GM19035 (cell line): Measurements from ENCODE around the gene MYL3.
"Not testable (repeated sequence)": the region's sequence is repeated elsewhere in the genome, so short reads cannot be mapped to it uniquely, and the experiment has no call there.

Experiments used
- ATAC-seq: cut with Tn5 transposase; IDR thresholded peaks from one replicate; pipeline ENCODE4 v1.9.1; 2021; ENCODE audit not compliant: unreplicated experiment

MYL3 gene

DNA sequence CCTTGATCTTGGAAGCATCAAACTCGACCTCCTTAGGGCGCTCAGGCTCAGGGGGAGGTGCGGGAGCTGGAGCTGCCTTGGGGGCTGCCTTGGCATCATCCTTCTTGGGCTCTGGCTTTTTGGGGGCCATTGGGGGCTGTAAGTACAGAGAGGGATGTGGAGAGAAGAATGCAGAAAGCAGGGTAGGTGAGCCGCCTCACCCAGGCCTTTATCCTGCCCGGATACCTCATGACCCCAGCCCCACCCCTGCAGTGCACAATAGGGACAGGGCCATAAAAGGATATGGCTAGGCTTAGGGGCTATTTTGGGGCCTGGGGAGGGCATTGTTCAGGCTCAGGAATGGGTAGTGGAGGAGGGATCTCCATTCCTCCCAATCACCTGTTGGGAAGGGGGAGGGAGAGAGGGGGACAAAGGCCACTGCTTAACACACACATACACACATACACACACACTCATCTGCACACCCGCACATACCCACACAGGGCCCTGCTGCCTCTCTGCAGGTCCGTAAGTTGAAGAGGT lies at the start of gene MYL3:
TSS of gene MYL3 (minus strand) at position 184 of the 522 bp plus-strand sequence. CDS start at position 130, 54 bp downstream.
- ATAC-seq, result no peak

DNA sequence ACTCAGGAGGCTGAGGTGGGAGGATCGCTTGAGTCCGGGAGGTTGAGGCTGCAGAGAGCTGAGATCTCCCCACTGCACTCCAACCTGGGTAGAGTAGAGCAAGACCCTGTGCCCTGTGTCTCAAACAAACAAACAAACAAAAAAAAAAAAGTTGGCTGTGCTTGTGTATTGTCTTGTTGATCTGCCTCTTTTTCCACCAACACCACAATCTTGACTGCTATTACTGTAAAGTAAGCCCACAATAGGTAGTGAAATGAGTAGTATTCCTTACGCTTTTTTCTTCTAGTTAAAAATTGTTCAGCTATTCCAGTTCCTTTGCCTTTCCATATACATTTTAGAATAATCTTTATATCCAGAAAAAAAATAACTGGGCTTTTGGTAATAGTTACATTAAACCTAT lies 49.7 kb upstream of the MYL3 start:
- ATAC-seq, result no peak

DNA sequence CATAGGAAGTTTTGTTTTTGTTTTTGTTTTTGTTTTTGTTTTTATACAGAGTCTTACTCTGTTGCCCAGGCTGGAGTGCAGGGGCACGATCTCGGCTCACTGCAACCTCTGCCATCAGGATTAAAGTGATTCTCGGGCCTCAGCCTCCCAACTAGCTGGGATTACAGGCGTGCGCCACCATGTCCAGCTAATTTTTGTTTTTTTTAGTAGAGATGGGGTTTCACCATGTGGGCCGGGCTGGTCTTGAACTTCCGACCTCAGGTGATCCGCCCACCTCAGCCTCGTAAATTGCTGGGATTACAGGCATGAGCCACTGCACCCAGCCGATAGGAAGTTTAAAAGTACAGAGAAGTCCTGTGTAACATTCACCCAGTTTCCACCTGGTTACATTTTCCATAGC lies 47.7 kb upstream of the MYL3 start:
- ATAC-seq, result not testable (repeated sequence)

DNA sequence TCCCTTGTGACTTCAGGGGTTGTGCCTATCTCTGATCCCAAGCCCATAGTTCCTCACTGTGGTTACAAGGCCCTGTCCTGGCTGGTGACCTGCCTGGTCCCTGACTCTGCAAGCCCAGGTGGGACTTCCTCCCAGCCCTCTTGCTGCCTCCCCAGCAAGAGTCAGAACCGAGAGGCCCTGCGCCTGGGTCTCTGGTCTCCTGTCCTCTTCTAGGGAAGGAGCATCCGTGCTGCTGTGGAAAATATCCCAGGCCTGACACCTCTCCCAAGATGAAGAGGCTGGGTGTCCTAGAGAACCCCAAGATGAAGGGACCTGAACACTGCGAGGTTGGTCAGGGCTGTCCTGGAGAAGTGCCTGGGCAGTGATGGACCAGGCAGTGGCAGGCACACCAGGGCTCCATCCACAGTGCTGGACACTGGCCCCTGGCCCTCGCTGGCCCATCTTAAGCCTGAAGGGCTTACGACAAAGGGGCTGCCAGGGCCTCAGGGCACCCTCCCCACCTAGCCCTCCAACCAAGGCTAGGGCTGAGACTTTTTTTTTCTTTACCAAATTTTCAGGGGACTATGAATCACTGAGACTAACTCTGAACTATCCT lies 47.0 kb upstream of the MYL3 start:
- no peak for ATAC-seq

DNA sequence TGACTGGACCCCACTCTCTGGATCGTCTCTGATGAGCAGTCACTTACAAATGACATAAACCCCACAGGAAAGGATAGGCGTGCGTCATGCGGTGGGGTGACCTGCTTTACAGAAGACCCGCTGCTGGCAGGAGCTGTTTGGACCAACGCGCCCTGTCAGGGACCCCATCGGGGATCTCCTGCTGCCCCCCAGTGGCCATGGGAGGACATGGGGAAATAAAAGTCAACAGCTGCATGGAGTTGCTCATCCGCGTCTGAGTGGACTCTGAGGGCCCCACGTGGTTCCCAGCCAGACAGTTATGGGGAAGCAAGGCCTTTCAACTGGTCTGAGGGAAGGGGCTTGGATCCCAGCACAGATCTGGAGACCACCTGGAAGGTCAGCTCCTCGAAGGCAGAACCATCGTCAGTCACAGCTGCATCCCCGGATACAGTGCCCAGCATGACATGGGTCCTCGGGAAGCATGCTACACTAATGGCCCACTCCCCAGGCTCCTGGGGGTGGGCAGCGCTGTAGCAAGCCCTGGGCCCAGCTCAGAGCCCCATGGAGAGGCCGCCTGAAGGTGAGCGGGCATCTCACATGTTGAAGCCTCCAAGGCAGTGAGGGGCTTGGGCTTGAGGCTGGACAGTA lies 46.4 kb upstream of the MYL3 start:
- no peak for ATAC-seq

DNA sequence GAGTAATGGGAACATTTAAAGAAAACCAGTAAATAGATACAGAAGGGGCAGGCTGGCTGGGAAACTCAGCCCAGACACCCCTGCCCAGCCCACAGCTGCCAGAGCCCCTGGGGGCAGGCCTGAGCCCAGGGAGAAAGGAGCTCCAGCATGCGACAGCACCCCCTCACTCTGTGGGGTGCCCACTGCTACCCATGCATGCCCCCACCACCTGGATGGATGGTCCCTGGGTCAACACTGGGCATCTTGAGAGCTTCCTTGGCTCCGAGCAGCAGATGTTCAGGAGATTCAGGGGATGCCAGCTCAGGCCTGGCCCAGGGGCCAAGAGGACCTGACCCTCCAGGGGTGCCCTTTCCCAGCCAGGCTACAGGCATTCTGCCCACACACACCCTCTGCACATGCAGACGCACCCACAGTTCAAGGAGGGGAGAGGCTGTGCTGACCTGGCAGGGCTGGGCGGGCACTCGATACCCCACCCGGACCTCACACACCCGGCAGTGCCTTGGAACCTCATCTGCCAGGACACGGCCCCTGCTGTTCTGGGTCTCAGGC lies 45.8 kb upstream of the MYL3 start:
- no peak for ATAC-seq

DNA sequence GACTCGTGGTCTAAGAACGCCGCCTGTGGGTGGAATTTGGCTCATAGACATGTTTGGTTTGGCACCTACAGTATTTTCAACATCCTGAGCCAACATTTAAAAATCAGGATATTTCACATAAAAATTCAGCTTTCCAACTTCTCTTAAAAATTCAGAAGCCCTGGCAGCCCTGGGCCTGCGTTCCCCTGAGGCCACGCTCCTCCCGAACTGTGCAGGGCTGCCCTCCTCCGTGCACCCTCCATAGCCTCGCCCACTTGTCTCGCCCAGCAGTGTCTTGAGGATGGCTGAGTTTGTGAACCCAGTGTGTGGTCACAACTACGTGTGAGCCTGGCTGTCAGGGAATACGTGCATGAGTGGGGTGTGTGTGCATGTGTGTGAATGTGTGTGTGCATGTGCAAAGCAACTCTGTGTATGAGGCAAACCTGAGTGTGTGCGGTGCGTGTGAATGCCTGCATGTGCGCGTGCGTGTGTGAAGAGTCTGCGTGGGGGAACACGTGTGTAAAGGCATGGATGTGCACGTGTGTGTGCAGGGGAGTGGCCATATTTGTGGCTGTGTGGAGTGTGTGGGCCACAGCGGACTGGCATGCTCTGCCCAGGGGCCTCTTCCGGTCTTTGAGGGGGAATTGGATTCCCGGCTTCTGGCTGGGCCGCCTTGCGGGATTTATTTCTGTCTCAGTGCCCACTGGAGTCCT lies 45.2 kb upstream of the MYL3 start:
- ATAC-seq, result no peak

DNA sequence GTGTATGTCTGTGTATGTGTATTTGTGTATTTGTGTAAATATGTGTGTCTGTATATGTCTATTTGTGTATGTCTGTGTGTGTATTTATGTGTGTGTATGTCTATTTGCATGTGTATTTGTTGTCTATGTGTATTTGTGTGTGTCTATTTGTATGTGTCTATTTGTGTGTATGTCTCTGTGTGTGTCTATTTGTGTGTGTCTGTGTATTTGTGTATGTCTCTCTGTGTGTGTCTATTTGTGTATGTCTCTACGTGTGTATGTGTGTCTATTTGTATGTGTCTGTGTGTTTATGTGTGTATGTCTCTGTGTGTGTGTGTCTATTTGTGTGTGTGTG lies 44.7 kb upstream of the MYL3 start:
- ATAC-seq, result no peak

DNA sequence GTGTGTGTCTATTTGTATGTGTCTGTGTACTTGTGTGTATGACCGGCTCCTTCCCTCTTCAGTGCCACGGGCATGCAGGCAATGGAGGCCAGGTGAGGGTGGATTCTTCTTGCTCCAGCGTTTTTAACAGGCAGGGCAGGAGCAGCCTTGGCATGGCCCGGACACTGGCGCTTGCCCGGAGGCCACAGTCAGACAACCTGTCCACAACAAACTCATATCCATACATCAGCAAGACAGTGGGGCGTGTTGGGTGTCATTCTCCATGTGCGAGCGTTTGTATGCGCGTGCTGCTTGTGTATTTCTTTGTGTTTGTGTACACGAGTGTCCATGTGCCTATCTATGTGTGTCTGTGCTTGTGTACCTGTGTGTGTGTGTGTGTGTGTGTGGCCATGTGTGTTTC lies 44.0 kb upstream of the MYL3 start:
- ATAC-seq, result no peak

DNA sequence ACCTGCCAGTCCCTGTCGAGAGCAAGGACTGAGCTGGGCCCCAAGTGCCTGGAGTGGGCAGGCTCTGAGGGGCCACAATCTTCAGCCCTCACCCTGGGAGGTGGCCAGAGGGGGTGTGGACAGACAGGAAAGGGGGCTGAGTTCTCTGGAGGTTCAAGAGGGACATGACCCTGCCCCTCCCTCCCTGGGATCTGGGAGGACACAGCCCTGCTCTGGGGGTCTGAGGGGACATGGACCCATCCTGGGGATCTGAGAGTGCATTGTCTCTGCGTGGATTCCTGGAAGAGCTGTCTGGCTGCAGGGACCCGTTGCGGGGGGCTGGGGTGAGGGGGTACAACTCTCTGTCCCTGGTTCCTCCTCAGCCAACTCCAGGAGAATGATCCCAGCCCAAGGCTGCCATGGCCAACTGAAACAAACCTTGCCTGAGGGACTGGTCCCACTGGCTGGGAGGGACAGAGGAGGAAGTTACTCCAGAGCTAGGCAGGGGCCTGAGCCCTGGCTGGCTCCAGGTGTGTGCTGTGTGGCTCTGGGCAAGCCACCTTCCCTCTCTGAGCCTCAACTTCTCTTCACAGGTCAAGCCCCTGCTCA lies 43.3 kb upstream of the MYL3 start:
- no peak for ATAC-seq

DNA sequence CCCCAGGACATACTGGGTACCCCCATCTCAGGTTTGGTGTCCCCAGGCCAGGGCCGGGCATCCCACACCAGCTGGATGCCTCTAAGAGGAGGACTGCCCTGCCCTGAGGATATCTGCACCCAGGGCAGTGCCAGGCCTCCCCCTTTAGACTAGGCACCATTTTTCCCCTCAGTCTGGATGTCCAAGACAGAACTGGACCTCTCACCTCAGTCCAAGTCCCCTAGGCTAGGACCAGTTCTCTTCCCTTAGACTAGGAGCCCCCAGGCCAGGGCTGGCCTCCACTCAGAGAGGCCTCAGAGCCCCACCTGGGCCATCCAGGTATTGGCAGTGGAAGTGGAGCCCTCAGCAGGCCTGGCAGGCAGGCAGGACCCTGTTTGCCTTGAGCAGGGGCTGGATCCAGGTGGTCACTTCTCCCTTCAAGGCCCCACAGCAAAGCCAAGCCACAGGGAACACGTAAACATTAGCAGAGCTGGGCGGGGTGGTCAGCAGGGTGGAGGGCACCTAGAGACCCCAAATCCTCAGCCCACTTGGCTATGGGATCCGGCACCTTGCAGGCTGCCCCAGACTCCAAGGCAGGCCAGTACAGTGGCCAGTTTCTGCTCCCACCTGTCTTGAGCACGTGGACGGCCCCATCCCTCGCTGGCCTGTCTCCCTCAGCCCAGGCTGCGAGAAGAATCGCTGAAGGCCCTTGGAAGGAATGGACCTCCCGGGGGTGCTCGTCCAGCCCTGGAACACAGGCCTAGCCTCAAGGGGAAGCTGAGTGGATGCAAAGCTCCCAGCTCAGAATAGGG lies 42.6 kb upstream of the MYL3 start:
- ATAC-seq, result no peak

DNA sequence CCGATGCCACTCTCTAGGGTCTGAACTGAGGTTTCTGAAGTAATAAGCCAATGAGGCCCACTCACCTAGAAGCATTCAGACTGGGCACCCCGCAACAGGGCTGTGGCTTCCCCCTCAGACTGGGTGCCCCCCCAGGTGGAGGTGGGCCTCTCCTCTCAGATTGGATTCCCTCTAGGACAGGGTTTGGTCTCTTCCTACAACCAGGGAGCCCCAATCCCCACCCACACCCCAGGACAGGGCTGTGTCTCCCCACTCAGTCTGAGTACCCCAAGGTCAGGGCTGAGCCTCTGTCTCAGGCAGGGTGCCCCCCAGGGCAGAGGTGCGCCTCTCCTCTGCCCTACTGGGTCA lies 41.9 kb upstream of the MYL3 start:
- ATAC-seq, result no peak

DNA sequence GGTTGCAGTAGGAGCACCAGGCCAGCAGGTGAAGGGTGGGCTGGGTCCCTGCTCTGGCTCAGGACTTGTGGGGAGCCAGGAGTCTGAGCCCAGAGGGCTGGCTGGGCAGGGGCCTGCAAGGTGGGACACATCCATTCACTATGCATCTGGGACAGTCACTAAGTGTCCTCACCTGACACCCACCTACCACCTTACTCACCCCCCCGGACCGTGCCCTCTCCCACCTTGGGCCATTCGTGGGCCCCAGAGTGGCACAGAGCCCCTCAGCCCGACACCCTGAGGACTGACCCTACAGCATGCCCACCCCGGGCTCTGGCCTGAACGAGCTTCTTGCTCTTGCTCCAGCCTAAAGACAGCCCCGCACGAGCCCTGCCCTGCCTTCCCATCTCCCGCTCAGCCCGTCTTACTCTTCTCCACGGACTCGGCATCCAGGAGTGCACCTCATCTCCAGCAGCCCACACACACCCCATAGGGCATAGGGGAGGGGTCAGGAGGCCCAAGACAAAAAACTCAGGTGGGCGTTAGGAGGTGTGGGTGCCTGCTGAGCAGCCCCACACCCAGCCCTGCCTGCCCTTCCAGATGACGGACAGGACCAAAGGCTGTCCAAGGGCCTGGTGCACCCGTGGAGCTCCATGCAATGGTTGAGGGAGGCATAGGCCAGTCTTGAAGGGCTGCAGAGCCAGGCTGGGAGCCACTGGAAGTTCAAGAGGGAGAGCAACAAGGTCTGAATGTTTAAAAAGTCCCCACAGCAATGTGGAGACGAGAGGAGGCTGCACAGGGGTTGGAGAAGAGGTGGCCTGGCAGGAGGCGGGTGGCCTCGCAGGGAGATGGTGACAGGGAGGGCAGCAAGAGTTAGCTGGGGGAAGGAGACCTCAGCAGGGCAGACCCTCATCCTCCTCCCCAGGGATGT lies 41.3 kb upstream of the MYL3 start:
- no peak for ATAC-seq

DNA sequence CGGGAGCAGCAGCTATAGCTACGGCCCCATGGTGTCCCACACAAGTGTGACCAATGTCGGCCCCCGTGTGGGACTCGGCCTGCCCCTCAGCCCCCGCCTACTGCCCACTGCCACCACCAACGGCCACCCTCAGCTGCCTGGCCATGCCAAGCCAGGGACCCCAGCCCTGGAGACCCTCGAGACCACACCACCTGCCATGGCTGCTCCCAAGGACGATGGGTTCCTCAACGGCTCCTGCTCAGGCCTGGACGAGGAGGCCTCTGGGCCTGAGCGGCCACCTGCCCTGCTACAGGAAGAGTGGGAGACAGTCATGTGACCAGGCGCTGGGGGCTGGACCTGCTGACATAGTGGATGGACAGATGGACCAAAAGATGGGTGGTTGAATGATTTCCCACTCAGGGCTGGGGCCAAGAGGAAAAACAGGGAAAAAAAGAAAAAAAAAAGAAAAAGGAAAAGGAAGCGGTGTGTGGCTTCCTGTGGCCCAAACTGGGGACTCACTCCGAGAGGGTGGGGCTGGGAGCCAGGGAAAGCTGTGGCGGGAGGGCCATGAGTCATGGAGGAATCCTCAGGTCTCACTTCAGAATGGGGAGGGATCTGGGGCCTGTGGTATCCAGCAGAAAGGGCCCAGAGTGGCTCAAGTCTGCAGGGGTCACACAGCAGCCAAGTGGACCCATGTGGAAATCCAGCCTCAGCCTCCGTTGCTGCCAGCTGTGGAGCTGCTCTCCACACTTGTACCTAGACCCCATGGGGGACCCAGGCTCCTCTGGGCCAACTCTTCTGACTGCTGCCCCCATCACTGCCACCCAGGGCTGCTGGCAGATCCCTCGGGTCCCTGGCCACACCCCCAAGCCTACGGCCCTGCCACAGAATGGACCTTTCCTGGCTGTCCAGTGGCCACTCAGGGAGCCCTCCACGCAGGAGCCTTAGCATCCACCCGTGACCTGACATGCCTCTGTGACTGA lies 40.4 kb upstream of the MYL3 start:
- ATAC-seq, result no peak

DNA sequence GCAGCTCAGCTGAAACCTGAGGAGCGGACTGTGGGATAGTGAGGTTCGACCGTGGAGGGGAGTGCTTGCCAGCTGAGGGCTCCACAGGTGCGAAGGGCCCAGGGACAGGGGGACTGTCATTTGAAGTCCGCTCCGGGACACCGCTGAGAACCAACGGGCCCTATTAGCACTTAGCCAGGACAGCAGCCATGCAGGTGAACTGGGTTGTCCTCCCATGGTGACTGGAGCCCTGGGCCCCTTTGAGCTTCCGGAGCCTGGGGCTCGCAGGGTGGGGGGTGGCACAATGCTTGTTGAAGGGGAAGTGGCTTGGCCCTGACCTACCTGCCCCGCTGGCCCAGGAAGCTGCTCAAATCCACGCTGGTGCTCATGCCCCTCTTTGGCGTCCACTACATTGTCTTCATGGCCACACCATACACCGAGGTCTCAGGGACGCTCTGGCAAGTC lies 39.0 kb upstream of the MYL3 start:
- no peak for ATAC-seq

DNA sequence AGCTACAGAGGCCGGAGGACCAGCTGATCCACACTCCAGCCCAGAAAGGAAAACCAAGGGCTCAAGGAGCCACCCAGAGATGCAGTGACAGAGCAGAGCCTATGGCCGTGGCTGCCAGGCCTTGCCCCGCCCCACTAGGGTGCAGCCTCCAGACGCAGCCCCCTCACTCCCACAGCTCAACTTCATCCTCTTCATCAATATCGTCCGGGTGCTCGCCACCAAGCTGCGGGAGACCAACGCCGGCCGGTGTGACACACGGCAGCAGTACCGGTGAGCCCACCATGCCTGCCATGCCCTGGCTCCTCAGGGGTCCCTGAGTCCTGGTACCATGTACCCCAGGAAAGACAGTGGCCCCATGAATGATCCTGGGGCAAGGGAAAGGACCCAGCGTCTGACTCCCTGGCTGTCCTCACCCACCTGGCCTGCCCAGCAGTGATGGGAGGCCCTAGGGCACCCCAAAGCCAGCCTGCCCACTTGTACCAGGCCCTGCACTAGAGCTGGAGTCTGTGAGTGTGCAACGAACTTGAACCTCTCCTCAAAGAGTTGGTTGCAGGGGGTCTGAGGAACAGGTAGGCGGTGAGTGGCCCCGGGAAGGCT lies 38.4 kb upstream of the MYL3 start:
- no peak for ATAC-seq

DNA sequence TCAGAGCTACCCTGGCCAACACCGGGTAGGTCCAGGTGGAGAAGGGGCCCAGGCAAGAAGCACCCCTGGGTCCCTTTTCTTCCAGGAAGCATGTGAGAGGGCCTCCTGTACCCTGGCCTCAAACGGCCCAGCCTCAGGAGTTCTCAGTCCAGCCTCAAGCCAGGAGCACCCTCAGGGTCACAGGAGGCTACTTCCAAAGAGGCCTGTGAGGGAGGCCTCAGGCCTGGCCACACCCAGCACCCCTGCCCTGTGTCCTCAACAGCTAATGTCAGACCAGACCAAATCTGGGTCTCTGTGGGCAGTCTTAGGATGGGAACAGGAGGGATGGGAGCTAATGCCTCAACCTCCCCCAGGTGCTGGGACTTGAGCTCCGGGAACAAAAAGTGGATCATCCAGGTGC lies 37.8 kb upstream of the MYL3 start:
- ATAC-seq, result no peak

DNA sequence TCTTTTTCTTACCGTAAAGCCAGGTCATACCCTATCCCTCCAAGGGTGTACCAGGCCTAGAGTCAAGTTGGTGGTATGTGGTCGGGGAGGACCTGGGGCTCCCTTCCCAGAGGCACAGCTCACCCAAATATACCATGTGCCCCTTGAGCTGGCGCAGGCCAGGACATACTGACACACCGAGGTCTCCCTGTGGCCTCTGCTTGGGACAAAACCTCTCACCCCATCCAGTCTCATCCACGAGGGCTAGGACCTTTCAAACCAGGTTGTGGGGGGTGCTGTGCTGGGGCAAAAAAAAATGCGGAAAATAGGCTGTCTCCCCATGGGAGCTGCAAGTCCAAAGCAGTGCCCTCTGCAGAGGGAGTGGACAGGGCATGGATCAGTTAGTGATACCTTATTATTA lies 37.1 kb upstream of the MYL3 start:
- no peak for ATAC-seq

DNA sequence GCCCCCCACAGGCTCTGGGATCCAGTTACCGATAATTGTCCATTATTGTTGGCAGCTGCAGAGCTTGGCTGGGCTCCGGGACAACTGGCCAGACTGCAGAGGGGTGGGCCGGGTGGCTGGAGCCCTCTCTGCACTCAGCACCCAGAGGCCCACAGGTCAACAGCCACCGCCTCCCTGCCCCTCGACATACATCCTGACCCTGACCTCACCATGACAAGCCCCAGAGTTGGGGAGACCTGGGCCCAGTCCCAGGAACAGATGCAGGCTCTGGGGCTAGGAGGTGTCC lies 36.7 kb upstream of the MYL3 start:
- ATAC-seq, result no peak
